HEK293T (cell line): ENCODE results near the gene CCNY.
"Not testable (repeated sequence)": the region's sequence is repeated elsewhere in the genome, so short reads cannot be mapped to it uniquely, and the experiment has no call there.

ENCODE experiments used
- CTCF ChIA-PET: fragments of 350-600 bp; formaldehyde crosslinking; extraction: SDS; loops from one replicate; lab custom pipeline; 2021; ENCODE audit warnings: antibody characterized with exemption, inconsistent platforms; lab: Yijun Ruan, JAX
- POLR2A ChIA-PET: fragments of 350-600 bp; formaldehyde crosslinking; extraction: SDS; loops from one replicate; lab custom pipeline; 2020; ENCODE audit warnings: antibody characterized with exemption, inconsistent platforms; lab: Yijun Ruan, JAX
- DNase-seq: peaks from one replicate; pipeline ENCODE4 v3.0.0; 2012; ENCODE audit warnings: mixed read lengths; ENCODE audit errors: extremely low spot score
- ARNT ChIP-seq: fragments of 450-650 bp; IDR thresholded peaks from 2 replicates; pipeline ENCODE4 v1.6.1; 2017; ENCODE audit warnings: mild to moderate bottlenecking
- BHLHE40 ChIP-seq: fragments of 450-650 bp; IDR thresholded peaks from 2 replicates; pipeline ENCODE4 v1.6.1; 2016; ENCODE audit warnings: mild to moderate bottlenecking, moderate library complexity, borderline replicate concordance
- CTBP1 ChIP-seq: fragments of 450-650 bp; IDR thresholded peaks from 2 replicates; pipeline ENCODE4 v1.6.1; 2016; ENCODE audit warnings: borderline replicate concordance
- ELF4 ChIP-seq: fragments of 450-650 bp; IDR thresholded peaks from 2 replicates; pipeline ENCODE4 v1.6.1; 2017; ENCODE audit warnings: antibody characterized with exemption
- FOXA1 ChIP-seq: fragments of 450-650 bp; IDR thresholded peaks from 2 replicates; pipeline ENCODE4 v1.6.1; 2016; ENCODE audit warnings: mild to moderate bottlenecking
- FOXK2 ChIP-seq: fragments of 450-650 bp; IDR thresholded peaks from 2 replicates; pipeline ENCODE4 v1.6.1; 2016; ENCODE audit warnings: mild to moderate bottlenecking
- FOXM1 ChIP-seq: fragments of 450-650 bp; IDR thresholded peaks from 2 replicates; pipeline ENCODE4 v1.6.1; 2017; ENCODE audit warnings: mild to moderate bottlenecking, borderline replicate concordance
- HDGF ChIP-seq: fragments of 450-650 bp; IDR thresholded peaks from 2 replicates; pipeline ENCODE4 v1.6.1; 2017; ENCODE audit warnings: antibody characterized with exemption, borderline replicate concordance
- L3MBTL2 ChIP-seq: fragments of 450-650 bp; conservative IDR thresholded peaks from 2 replicates; pipeline ENCODE4 v1.6.1; 2016; ENCODE audit warnings: mild to moderate bottlenecking
- LEF1 ChIP-seq: fragments of 450-650 bp; IDR thresholded peaks from 2 replicates; pipeline ENCODE4 v1.6.1; 2017; ENCODE audit warnings: mild to moderate bottlenecking, borderline replicate concordance
- NFRKB ChIP-seq: fragments of 450-650 bp; IDR thresholded peaks from 2 replicates; pipeline ENCODE4 v1.6.1; 2016; ENCODE audit warnings: mild to moderate bottlenecking, moderate library complexity
- PKNOX1 ChIP-seq: fragments of 450-650 bp; IDR thresholded peaks from 2 replicates; pipeline ENCODE4 v1.6.1; 2016
- SP1 ChIP-seq: fragments of 450-650 bp; IDR thresholded peaks from 2 replicates; pipeline ENCODE4 v1.6.1; 2017
- SUZ12 ChIP-seq: fragments of 450-650 bp; IDR thresholded peaks from 2 replicates; pipeline ENCODE4 v1.6.1; 2016; ENCODE audit warnings: mild to moderate bottlenecking
- TARDBP ChIP-seq: fragments of 450-650 bp; IDR thresholded peaks from 2 replicates; pipeline ENCODE4 v1.6.1; 2016
- ZNF384 ChIP-seq: fragments of 450-650 bp; IDR thresholded peaks from 2 replicates; pipeline ENCODE4 v1.6.1; 2016

Gene CCNY

GRCh38 chr10:35349389-35349915 is 13.1 kb downstream of the CCNY start:
- no peak for TF ChIP-seq ZNF384
- no peak for TF ChIP-seq SP1
- no peak for TF ChIP-seq ARNT
- TF ChIP-seq HDGF: no peak
- TF ChIP-seq TARDBP: no peak
- CTCF ChIA-PET: no interaction called here
- no peak for DNase-seq
- POLR2A ChIA-PET: no interaction called here

GRCh38 chr10:35351021-35351420 is 14.7 kb downstream of the CCNY start:
- POLR2A ChIA-PET: interaction anchor here (0.6 kb wide), 1 partner anchor 68 kb away, joined by 3 read pairs; no protein-coding TSS in a partner anchor
- CTCF ChIA-PET: interaction anchor here (1.5 kb wide), 1 partner anchor 10 kb away, joined by 3 read pairs; no protein-coding TSS in a partner anchor
- TF ChIP-seq L3MBTL2 (no peak), BHLHE40 (no peak), ARNT (no peak)
- DNase-seq: no peak

GRCh38 chr10:35352097-35352496 is 15.8 kb downstream of the CCNY start:
- CTCF ChIA-PET: interaction anchor here (1.5 kb wide), 1 partner anchor 11 kb away, joined by 3 read pairs; no protein-coding TSS in a partner anchor
- DNase-seq: no peak
- POLR2A ChIA-PET: no interaction called here
- TF ChIP-seq PKNOX1 (no peak), FOXK2 (no peak), SUZ12 (no peak)

GRCh38 chr10:35352512-35352911 is 16.2 kb downstream of the CCNY start:
- ChIA-PET POLR2A (no interaction called here), CTCF (no interaction called here)
- TF ChIP-seq ELF4 (no peak), ARNT (no peak)
- no peak for DNase-seq

- ChIA-PET CTCF (interaction anchor here (0.6 kb wide), 1 partner anchor 118 kb away, joined by 3 read pairs; no protein-coding TSS in a partner anchor), POLR2A (no interaction called here)
- TF ChIP-seq CTBP1 (no peak), ARNT (no peak), LEF1 (no peak), BHLHE40 (no peak), FOXA1 (no peak), FOXM1 (no peak)
- DNase-seq: no peak
Observed at GRCh38 chr10:35353395-35353794, 17.1 kb downstream of the CCNY start.

GRCh38 chr10:35353805-35354204 is 17.5 kb downstream of the CCNY start:
- ChIA-PET POLR2A (no interaction called here), CTCF (interaction anchor here (0.6 to 0.7 kb wide), 2 partner anchors 14 to 118 kb away, joined by 3 to 11 read pairs; no protein-coding TSS in a partner anchor)
- TF ChIP-seq ZNF384 (no peak), L3MBTL2 (no peak), SP1 (no peak), ELF4 (no peak), FOXK2 (no peak), NFRKB (no peak), SUZ12 (no peak), CTBP1 (no peak), FOXM1 (no peak), FOXA1 (no peak), BHLHE40 (no peak)
- no peak for DNase-seq

- DNase-seq, POLR2A ChIA-PET: not testable (repeated sequence)
- CTCF ChIA-PET: interaction anchor here (0.7 kb wide), 1 partner anchor 14 kb away, joined by 11 read pairs; no protein-coding TSS in a partner anchor
Observed at GRCh38 chr10:35354257-35354656, 17.9 kb downstream of the CCNY start.

- TF ChIP-seq SP1 (no peak), NFRKB (no peak), LEF1 (no peak), L3MBTL2 (no peak), ZNF384 (no peak), FOXA1 (no peak), SUZ12 (no peak), HDGF (no peak), ARNT (no peak), CTBP1 (no peak), PKNOX1 (no peak), FOXM1 (no peak), BHLHE40 (no peak), ELF4 (no peak), TARDBP (no peak), FOXK2 (no peak)
- POLR2A ChIA-PET: no interaction called here
- CTCF ChIA-PET: no interaction called here
- no peak for DNase-seq
Observed at GRCh38 chr10:35355971-35356724, 19.8 kb downstream of the CCNY start.
